Astrocyte (in vitro differentiated cells and primary cell): Measurements from ENCODE around the gene OR2S2.

Experiments
- CTCF ChIP-seq: IDR thresholded peaks from 2 replicates; pipeline ENCODE4 v1.5.1; 2011; ENCODE audit warnings: low read depth, mild to moderate bottlenecking, inconsistent platforms, low read length, moderate library complexity; ENCODE audit not compliant: insufficient read depth
- EZH2 ChIP-seq: IDR thresholded peaks from 2 replicates; pipeline ENCODE4 v1.6.1; 2012; ENCODE audit warnings: mild to moderate bottlenecking, low read length, inconsistent platforms; ENCODE audit not compliant: insufficient read depth

- TF ChIP-seq EZH2 (no peak), CTCF (peak; percentile 92)
These were observed 2.9 kb downstream of the OR2S2 start for GRCh38 chr9:35954942-35955546.
